Prostate gland (tissue), 2 donors: Measurements from ENCODE around the gene CHST8.

Source experiments
- POLR2A ChIP-seq: fragments of 450-650 bp; IDR thresholded peaks from one replicate; pipeline ENCODE4 v1.6.1; 2016; ENCODE audit warnings: antibody characterized with exemption, mild to moderate bottlenecking
- TF ChIP-seq, protein P1 (sequence below), 4 experiments: fragments of 200-600 bp in 2 of 4; fragments of 450-650 bp in 2 of 4; sonication (generic) in 2 of 4; IDR thresholded peaks; 1 replicate in 3 of 4; 2 replicates in 1 of 4; pipeline ENCODE4 v1.5.1; 2016 to 2019; ENCODE audit warnings: antibody characterized with exemption in 4 of 4, mild to moderate bottlenecking in 2 of 4, moderate library complexity in 2 of 4

GRCh38 chr19:33799476-33799875 lies 177.7 kb downstream of the CHST8 start:
- TF ChIP-seq, protein P1, sequence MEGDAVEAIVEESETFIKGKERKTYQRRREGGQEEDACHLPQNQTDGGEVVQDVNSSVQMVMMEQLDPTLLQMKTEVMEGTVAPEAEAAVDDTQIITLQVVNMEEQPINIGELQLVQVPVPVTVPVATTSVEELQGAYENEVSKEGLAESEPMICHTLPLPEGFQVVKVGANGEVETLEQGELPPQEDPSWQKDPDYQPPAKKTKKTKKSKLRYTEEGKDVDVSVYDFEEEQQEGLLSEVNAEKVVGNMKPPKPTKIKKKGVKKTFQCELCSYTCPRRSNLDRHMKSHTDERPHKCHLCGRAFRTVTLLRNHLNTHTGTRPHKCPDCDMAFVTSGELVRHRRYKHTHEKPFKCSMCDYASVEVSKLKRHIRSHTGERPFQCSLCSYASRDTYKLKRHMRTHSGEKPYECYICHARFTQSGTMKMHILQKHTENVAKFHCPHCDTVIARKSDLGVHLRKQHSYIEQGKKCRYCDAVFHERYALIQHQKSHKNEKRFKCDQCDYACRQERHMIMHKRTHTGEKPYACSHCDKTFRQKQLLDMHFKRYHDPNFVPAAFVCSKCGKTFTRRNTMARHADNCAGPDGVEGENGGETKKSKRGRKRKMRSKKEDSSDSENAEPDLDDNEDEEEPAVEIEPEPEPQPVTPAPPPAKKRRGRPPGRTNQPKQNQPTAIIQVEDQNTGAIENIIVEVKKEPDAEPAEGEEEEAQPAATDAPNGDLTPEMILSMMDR (IDR thresholded peaks at IDR 0.05): no peak
- TF ChIP-seq POLR2A: no peak
